Stimulated activated CD4-positive, alpha-beta T cell treated with anti-CD3 and anti-CD28 coated beads, TNF-alpha, amount 100 ng/mL, for 4 hours (primary cell): ENCODE results near the gene YOD1.

Experiments used
- DNase-seq, 3 experiments: peaks; one replicate each; pipeline ENCODE4 v3.0.0-alpha.2; 2020; ENCODE audit warnings: low read depth in 3 of 3

The YOD1 gene

GRCh38 chr1:207009182-207009850 lies 41.7 kb downstream of the YOD1 start:
- DNase-seq = no peak

GRCh38 chr1:207007352-207008033 lies 43.5 kb downstream of the YOD1 start:
- DNase-seq = no peak

- DNase-seq = no peak
Measured at GRCh38 chr1:207006914-207007313, 44.1 kb downstream of the YOD1 start.

DNA sequence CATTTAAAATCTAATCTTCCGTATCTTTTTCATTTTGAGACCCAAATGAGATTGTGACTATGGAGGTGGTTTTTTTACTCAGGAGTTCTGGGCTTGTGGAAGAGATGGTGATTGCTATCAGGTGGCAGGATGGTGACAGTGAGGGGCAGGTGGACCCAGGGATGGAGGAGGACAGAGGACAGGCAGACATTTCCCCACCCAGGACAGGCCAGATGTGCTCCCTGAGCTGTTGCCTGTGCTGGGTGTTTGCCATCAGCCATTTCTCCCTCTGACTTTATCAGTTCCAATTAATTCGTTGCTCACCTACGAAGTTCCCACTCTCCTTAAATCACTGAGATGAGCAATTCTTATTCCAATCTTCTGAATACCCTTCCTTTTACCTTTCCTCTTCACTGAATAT lies 44.9 kb downstream of the YOD1 start:
- no peak for DNase-seq

GRCh38 chr1:207004931-207005830 lies 45.8 kb downstream of the YOD1 start:
- DNase-seq = peak in 1 of 3 experiments; percentile 4

GRCh38 chr1:207003210-207003609 lies 47.8 kb downstream of the YOD1 start:
- DNase-seq = no peak

- no peak for DNase-seq
Measured at GRCh38 chr1:207002724-207003146, 48.3 kb downstream of the YOD1 start.

DNA sequence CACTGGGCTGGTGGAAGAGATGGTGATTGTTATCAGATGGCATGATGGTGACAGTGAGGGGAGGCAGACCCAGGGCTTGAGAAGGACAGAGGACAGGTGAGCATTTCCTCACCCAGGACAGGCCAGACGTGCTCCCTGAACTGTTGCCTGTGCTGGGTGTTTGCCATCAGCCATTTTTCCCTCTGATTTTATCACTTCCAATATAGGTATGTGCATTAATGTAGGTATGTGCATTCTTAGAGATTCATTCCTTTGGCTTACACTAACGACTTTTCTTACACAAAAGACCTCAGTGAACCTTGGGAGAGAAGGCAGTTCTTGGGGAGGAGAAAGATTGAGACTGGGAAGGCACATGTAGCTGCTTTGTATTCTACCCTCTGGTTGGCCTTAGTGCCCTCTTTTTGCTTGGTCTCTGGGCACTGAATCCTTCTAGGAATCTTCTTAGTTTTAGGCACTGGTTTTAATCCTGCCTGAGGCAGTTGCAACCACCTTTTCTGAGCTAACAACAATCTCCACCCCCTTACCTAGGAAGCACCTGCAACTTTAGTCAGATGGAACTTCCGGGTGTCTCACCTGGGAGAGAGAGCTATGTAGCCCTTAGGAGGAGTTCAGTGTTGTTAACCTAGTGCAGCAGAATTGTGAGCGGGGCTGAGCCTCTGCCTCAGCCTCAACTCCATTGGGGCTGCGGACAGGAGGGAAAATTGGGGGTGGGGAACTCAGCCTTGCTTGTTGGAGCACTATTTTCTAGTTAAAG lies 49.3 kb downstream of the YOD1 start:
- no peak for DNase-seq

DNA sequence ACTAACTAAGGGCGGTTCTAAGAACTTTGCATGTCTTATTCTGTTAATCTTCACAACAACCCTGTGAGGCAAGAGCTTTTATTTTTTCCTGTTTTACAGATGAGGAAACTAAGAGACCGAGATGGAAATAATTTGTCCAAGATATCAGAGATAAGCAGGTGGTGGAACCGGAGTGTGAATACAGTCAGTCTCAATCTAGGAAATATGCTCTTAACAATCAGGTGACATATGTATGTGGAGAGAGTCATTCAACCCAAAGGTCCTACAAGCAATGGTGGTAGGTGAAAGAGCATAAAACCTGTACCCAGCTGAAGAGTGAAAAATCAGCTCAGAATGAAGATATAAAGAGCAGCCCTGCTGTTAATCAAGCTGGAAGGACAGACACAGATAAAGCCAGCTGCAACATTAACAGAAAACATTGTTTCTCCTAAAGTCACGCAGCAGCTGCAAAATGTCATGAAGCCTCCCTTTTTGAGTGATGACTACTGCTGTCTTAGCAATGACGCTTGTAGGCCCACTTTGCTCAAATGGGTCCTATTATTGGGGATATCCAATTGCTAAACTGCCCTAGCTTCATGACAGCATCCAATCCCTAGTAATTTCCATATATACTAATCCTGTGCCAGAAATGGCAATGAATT lies 50.2 kb downstream of the YOD1 start:
- DNase-seq = no peak

- DNase-seq = no peak
Measured at GRCh38 chr1:206998816-206999215, 52.2 kb downstream of the YOD1 start.
